Tibial nerve (tissue), 4 donors: Measurements from ENCODE around the gene ZFP42.

Experiments used
- EP300 ChIP-seq, 2 donors: sonication (generic); formaldehyde crosslinking; IDR thresholded peaks; one replicate each; pipeline ENCODE4 v1.6.1; 2017; ENCODE audit warnings: antibody characterized with exemption in 2 of 2, mild to moderate bottlenecking in 1 of 2
- TF ChIP-seq, protein P1 (sequence below), 5 experiments: fragments of 200-600 bp in 3 of 5; fragments of 450-650 bp in 2 of 5; sonication (generic) in 3 of 5; IDR thresholded peaks; one replicate each; pipeline ENCODE4 v1.5.1; 2016 to 2019; ENCODE audit warnings: antibody characterized with exemption in 5 of 5, mild to moderate bottlenecking in 3 of 5, moderate library complexity in 2 of 5

DNA sequence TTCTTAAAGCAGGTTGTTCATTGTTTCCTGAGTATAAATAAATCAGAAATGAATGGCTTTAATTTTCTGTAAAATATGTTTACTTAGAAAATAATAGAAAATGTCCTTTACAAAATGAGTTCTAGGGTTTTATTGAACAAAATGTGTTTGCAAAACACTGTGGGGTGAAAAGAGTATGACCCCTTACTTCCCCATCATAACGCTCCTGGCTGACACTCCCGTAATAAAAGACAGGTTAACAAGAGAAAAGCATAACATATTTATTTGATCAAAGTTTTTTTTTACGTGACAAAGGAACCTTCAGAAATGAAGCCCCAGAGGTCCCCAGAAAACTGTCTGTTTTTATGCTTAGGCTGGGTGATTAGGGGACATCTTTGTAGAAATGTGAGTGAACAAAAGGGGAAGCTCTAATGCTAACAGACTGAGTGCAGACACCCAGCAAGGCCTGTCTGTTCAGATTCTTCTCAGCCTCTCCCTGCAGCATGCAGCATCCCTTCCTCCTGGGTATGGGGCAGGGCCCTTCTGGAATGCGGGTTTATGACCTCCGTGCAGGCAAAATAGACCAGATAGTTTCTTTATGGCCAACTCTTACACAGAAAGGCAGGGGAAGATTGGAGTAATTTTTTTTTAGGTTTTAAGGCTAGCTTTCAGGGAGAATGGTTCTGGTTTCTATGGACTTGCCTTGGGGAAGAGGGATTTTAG lies 26.1 kb downstream of the ZFP42 start:
- TF ChIP-seq, protein P1, sequence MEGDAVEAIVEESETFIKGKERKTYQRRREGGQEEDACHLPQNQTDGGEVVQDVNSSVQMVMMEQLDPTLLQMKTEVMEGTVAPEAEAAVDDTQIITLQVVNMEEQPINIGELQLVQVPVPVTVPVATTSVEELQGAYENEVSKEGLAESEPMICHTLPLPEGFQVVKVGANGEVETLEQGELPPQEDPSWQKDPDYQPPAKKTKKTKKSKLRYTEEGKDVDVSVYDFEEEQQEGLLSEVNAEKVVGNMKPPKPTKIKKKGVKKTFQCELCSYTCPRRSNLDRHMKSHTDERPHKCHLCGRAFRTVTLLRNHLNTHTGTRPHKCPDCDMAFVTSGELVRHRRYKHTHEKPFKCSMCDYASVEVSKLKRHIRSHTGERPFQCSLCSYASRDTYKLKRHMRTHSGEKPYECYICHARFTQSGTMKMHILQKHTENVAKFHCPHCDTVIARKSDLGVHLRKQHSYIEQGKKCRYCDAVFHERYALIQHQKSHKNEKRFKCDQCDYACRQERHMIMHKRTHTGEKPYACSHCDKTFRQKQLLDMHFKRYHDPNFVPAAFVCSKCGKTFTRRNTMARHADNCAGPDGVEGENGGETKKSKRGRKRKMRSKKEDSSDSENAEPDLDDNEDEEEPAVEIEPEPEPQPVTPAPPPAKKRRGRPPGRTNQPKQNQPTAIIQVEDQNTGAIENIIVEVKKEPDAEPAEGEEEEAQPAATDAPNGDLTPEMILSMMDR (IDR thresholded peaks at IDR 0.05) = no peak
- TF ChIP-seq EP300 (IDR thresholded peaks at IDR 0.05) = no peak
